WTC11 (cell line): ENCODE measurements around the gene MAP1B. TPM values are rescaled to one million over a fixed set of nuclear protein-coding genes. Genes with fewer than 3 reads are reported as not detected.
"Not testable (repeated sequence)": the region's sequence is repeated elsewhere in the genome, so short reads cannot be mapped to it uniquely, and the experiment has no call there.

Experiments
- ATAC-seq: fragments of 200-7000 bp; cut with Tn5 transposase; 2 replicates; pipeline ENCODE4 v1.10.0; 2021; ENCODE audit warnings: mild to moderate bottlenecking, moderate library complexity
- CTCF ChIA-PET: fragments of 300-600 bp; sonication (Branson Sonifier 250); formaldehyde crosslinking; loops from one replicate; lab custom pipeline; 2021; ENCODE audit warnings: antibody characterized with exemption; lab: Charles Lee
- POLR2A ChIA-PET: fragments of 350-600 bp; sonication (Branson Sonifier 250); formaldehyde crosslinking; loops from one replicate; lab custom pipeline; 2021; ENCODE audit warnings: antibody characterized with exemption; lab: Charles Lee
- DNase-seq: peaks from one replicate; pipeline ENCODE4 v3.0.0; 2021; ENCODE audit warnings: low spot score
- H3K27ac Mint-ChIP-seq: 2 replicates; pipeline ENCODE4 v1.8.0; 2021; ENCODE audit warnings: mixed read lengths
- H3K27me3 Mint-ChIP-seq: 2 replicates; pipeline ENCODE4 v1.8.0; 2021; ENCODE audit warnings: low read depth, mild to moderate bottlenecking, moderate library complexity, mixed read lengths
- H3K36me3 Mint-ChIP-seq: 2 replicates; pipeline ENCODE4 v1.8.0; 2021; ENCODE audit warnings: mixed read lengths
- H3K4me1 Mint-ChIP-seq: 2 replicates; pipeline ENCODE4 v1.8.0; 2022; ENCODE audit warnings: mixed read lengths
- H3K4me3 Mint-ChIP-seq: 2 replicates; pipeline ENCODE4 v1.8.0; 2021; ENCODE audit warnings: mild to moderate bottlenecking, moderate library complexity, mixed read lengths
- H3K9me3 Mint-ChIP-seq: 2 replicates; pipeline ENCODE4 v1.8.0; 2021; ENCODE audit warnings: mixed read lengths
- ARID4B ChIP-seq: sonication (generic); formaldehyde crosslinking; IDR thresholded peaks from 2 replicates; pipeline ENCODE4 v1.8.0; 2023; ENCODE audit warnings: missing genetic modification reagents, mild to moderate bottlenecking, borderline replicate concordance
- ATF1 ChIP-seq: sonication (generic); formaldehyde crosslinking; IDR thresholded peaks from 2 replicates; pipeline ENCODE4 v1.8.1; 2023; ENCODE audit warnings: mild to moderate bottlenecking, moderate library complexity, missing genetic modification reagents
- CREB1 ChIP-seq: sonication (generic); formaldehyde crosslinking; IDR thresholded peaks from 2 replicates; pipeline ENCODE4 v1.8.0; 2023; ENCODE audit warnings: mild to moderate bottlenecking, missing genetic modification reagents
- E2F4 ChIP-seq: sonication (generic); formaldehyde crosslinking; IDR thresholded peaks from 2 replicates; pipeline ENCODE4 v1.8.1; 2022; ENCODE audit warnings: low read depth, mild to moderate bottlenecking, moderate library complexity, missing genetic modification reagents, borderline replicate concordance
- ETV6 ChIP-seq: sonication (generic); formaldehyde crosslinking; IDR thresholded peaks from 2 replicates; pipeline ENCODE4 v1.8.1; 2022; ENCODE audit warnings: mild to moderate bottlenecking, missing genetic modification reagents
- FOXJ3 ChIP-seq: sonication (generic); formaldehyde crosslinking; IDR thresholded peaks from 2 replicates; pipeline ENCODE4 v1.9.0; 2021; ENCODE audit warnings: missing genetic modification reagents, mild to moderate bottlenecking, borderline replicate concordance
- GTF2I ChIP-seq: fragments of 250-450 bp; sonication (Bioruptor Pico); conservative IDR thresholded peaks from 2 replicates; pipeline ENCODE4 v1.4.0; 2021; ENCODE audit warnings: mild to moderate bottlenecking
- IRF1 ChIP-seq: sonication (generic); formaldehyde crosslinking; IDR thresholded peaks from 2 replicates; pipeline ENCODE4 v1.8.0; 2023; ENCODE audit warnings: missing genetic modification reagents
- JUN ChIP-seq: sonication (generic); formaldehyde crosslinking; IDR thresholded peaks from 2 replicates; pipeline ENCODE4 v1.8.0; 2023; ENCODE audit warnings: mild to moderate bottlenecking, missing genetic modification reagents
- KAT7 ChIP-seq: sonication (generic); formaldehyde crosslinking; IDR thresholded peaks from 2 replicates; pipeline ENCODE4 v1.8.1; 2023; ENCODE audit warnings: missing genetic modification reagents, mild to moderate bottlenecking, borderline replicate concordance
- NFATC4 ChIP-seq: fragments of 250-450 bp; sonication (Bioruptor Pico); IDR thresholded peaks from 2 replicates; pipeline ENCODE4 v1.9.0; 2021; ENCODE audit warnings: mild to moderate bottlenecking
- OVOL2 ChIP-seq: fragments of 250-450 bp; sonication (Bioruptor Pico); IDR thresholded peaks from 2 replicates; pipeline ENCODE4 v1.9.0; 2021; ENCODE audit warnings: mild to moderate bottlenecking, borderline replicate concordance
- TEAD1 ChIP-seq: sonication (generic); formaldehyde crosslinking; IDR thresholded peaks from 2 replicates; pipeline ENCODE4 v1.8.0; 2022; ENCODE audit warnings: mild to moderate bottlenecking, missing genetic modification reagents
- ZBTB21 ChIP-seq: sonication (generic); formaldehyde crosslinking; IDR thresholded peaks from 2 replicates; pipeline ENCODE4 v1.8.1; 2023; ENCODE audit warnings: mild to moderate bottlenecking, missing genetic modification reagents, borderline replicate concordance
- ZNF121 ChIP-seq: sonication (generic); formaldehyde crosslinking; IDR thresholded peaks from 2 replicates; pipeline ENCODE4 v1.8.0; 2023; ENCODE audit warnings: missing genetic modification reagents
- ZNF532 ChIP-seq: fragments of 250-450 bp; sonication (Bioruptor Pico); IDR thresholded peaks from 2 replicates; pipeline ENCODE4 v1.9.0; 2021; ENCODE audit warnings: mild to moderate bottlenecking, borderline replicate concordance
- total RNA-seq: library from RNA; stranded (reverse); gene quantifications from 3 replicates; pipeline ENCODE4 v1.2.3, GENCODE V29; 2021

The MAP1B gene
- total RNA-seq, 1 experiment from 2014 or later, result 95.0 TPM

- H3K36me3 Mint-ChIP-seq, CTCF ChIA-PET, ATAC-seq, DNase-seq, H3K4me3 Mint-ChIP-seq, H3K27me3 Mint-ChIP-seq, H3K27ac Mint-ChIP-seq, H3K9me3 Mint-ChIP-seq, POLR2A ChIA-PET: not testable (repeated sequence)
- H3K4me1 Mint-ChIP-seq, result peaks cover 49% of the 10 kb centered on the region
- TF ChIP-seq ZNF121 (CRISPR knock-in tag), result peak; percentile 87
These were observed 63.9 kb downstream of the MAP1B start for GRCh38 chr5:72171181-72171580.

GRCh38 chr5:72171667-72172066 lies 64.4 kb downstream of the MAP1B start:
- ChIA-PET CTCF (no interaction called here), POLR2A (no interaction called here)
- no peak for TF ChIP-seq ATF1 (CRISPR knock-in tag)
- TF ChIP-seq TEAD1 (CRISPR knock-in tag), result no peak
- TF ChIP-seq CREB1 (CRISPR knock-in tag), result no peak
- no peak for TF ChIP-seq NFATC4 (CRISPR knock-in tag)
- TF ChIP-seq GTF2I (CRISPR knock-in tag), result no peak
- no peak for TF ChIP-seq ZNF532 (CRISPR knock-in tag)
- TF ChIP-seq IRF1 (CRISPR knock-in tag), result no peak
- TF ChIP-seq OVOL2 (CRISPR knock-in tag), result no peak
- no peak for TF ChIP-seq ETV6 (CRISPR knock-in tag)
- no peak for TF ChIP-seq ARID4B
- TF ChIP-seq ZBTB21 (CRISPR knock-in tag), result no peak
- TF ChIP-seq FOXJ3 (CRISPR knock-in tag), result no peak
- no peak for TF ChIP-seq KAT7 (CRISPR knock-in tag)
- TF ChIP-seq JUN (CRISPR knock-in tag), result no peak
- no peak for TF ChIP-seq E2F4 (CRISPR knock-in tag)
- ATAC-seq (no peak), DNase-seq (no peak)
- peaks cover 44% of the 10 kb centered on the region for H3K4me1 Mint-ChIP-seq
- 0 out of 2 replicates have a peak, but pooled peaks cover 3% of the 10 kb centered on the region for H3K36me3 Mint-ChIP-seq
- H3K4me3 Mint-ChIP-seq, result no peak overlapping the region
- H3K9me3 Mint-ChIP-seq, result no peaks in the 10 kb centered on the region
- H3K27me3 Mint-ChIP-seq, result no peaks in the 10 kb centered on the region
- no peak overlapping the region for H3K27ac Mint-ChIP-seq
